HepG2 (cell line): ENCODE data around the gene USP35. TPM values are rescaled to one million over a fixed set of nuclear protein-coding genes. Genes with fewer than 3 reads are reported as not detected.

Source experiments
- ATAC-seq: fragments of 200-7000 bp; cut with Tn5 transposase; 3 replicates; pipeline ENCODE4 v1.9.1; 2020; ENCODE audit warnings: mild to moderate bottlenecking, moderate library complexity
- BruUV-seq: library from RNA; stranded (reverse); fragments of 400-500 nt; replicated peaks from 2 replicates; lab custom pipeline; 2021; lab: Mats Ljungman, UMichigan
- CTCF ChIA-PET: fragments of 300-600 bp; formaldehyde crosslinking; extraction: SDS; loops from one replicate; lab custom pipeline; 2021; ENCODE audit warnings: low total read pairs, inconsistent platforms, low intra/inter-chr PET ratio; lab: Yijun Ruan, JAX
- POLR2A ChIA-PET: fragments of 350-600 bp; sonication (Branson Sonifier 250); formaldehyde crosslinking; loops from one replicate; lab custom pipeline; 2020; ENCODE audit warnings: antibody characterized with exemption, inconsistent platforms; lab: Yijun Ruan, JAX
- DNase-seq: peaks from one replicate; pipeline ENCODE4 v3.0.0-alpha.2; 2015; ENCODE audit warnings: low spot score
- FAIRE-seq: peaks from 3 replicates; lab custom pipeline; 2011; peaks lifted over from hg19 to GRCh38; lab: Jason Lieb, UNC
- H2AFZ ChIP-seq: one replicate; pipeline ENCODE4 v1.6.1; 2011; ENCODE audit warnings: low read length, inconsistent platforms
- H3K27ac ChIP-seq: fragments of 300-600 bp; 3 replicates; pipeline ENCODE4 v1.8.0; 2011; ENCODE audit warnings: mixed run types, mild to moderate bottlenecking, mixed read lengths, low read length, inconsistent platforms; ENCODE audit not compliant: insufficient read depth; ENCODE audit errors: extremely low read length
- H3K27me3 ChIP-seq, 2 experiments: fragments of 200-600 bp in 1 of 2; 2 replicates in 1 of 2; 3 replicates in 1 of 2; pipeline versions ENCODE4 v1.6.0 to v1.8.0; 2011; ENCODE audit warnings: low read length in 2 of 2, mild to moderate bottlenecking in 2 of 2, moderate library complexity in 2 of 2, inconsistent platforms in 1 of 2; ENCODE audit not compliant: insufficient read depth in 2 of 2, control insufficient read depth in 1 of 2
- H3K36me3 ChIP-seq, 2 experiments: fragments of 200-600 bp in 1 of 2; replicated peaks in 1 of 2; 2 replicates in 1 of 2; 3 replicates in 1 of 2; pipeline versions ENCODE4 v1.5.1 to v1.8.0; 2011; ENCODE audit warnings: low read length in 2 of 2, inconsistent platforms in 1 of 2; ENCODE audit not compliant: insufficient read depth in 2 of 2, control insufficient read depth in 1 of 2
- H3K4me1 ChIP-seq: 2 replicates; pipeline ENCODE4 v1.5.1; 2012; ENCODE audit warnings: low read length, inconsistent platforms; ENCODE audit not compliant: insufficient read depth
- H3K4me2 ChIP-seq: 2 replicates; pipeline ENCODE4 v1.6.0; 2011; ENCODE audit warnings: low read depth, low read length, inconsistent platforms
- H3K4me3 ChIP-seq, 3 experiments: fragments of 200-600 bp in 1 of 3; sonication (generic), shearing (Covaris generic) in 1 of 3; replicated peaks in 1 of 3; 2 replicates each; pipeline ENCODE4 v1.5.1; 2011 to 2016; ENCODE audit warnings: low read length in 3 of 3, inconsistent platforms in 2 of 3, low read depth in 2 of 3, mild to moderate bottlenecking in 2 of 3, control low read depth in 1 of 3, mixed read lengths in 1 of 3; ENCODE audit not compliant: insufficient read depth in 1 of 3
- H3K79me2 ChIP-seq: one replicate; pipeline ENCODE4 v1.6.1; 2011; ENCODE audit warnings: low read length, inconsistent platforms; ENCODE audit not compliant: insufficient read depth
- H3K9ac ChIP-seq: 2 replicates; pipeline ENCODE4 v1.6.0; 2011; ENCODE audit warnings: mild to moderate bottlenecking, low read depth, low read length, inconsistent platforms; ENCODE audit not compliant: insufficient read depth
- H3K9me3 ChIP-seq: 2 replicates; pipeline ENCODE4 v1.5.1; 2012; ENCODE audit warnings: mild to moderate bottlenecking, low read length
- H4K20me1 ChIP-seq: 2 replicates; pipeline ENCODE4 v1.6.0; 2011; ENCODE audit warnings: inconsistent platforms, mild to moderate bottlenecking, low read length, moderate library complexity; ENCODE audit not compliant: insufficient read depth
- CEBPG ChIP-seq: IDR thresholded peaks from 2 replicates; pipeline ENCODE4 v1.6.1; 2016
- HNF1B ChIP-seq: sonication (generic); formaldehyde crosslinking; IDR thresholded peaks from 2 replicates; pipeline ENCODE4 v1.5.1; 2020; ENCODE audit warnings: mild to moderate bottlenecking, moderate library complexity, missing genetic modification reagents
- MIER2 ChIP-seq: IDR thresholded peaks from 2 replicates; pipeline ENCODE4 v1.6.1; 2016; ENCODE audit warnings: missing biosample characterization, missing genetic modification reagents
- PPARG ChIP-seq: conservative IDR thresholded peaks from 2 replicates; pipeline ENCODE4 v1.6.1; 2016; ENCODE audit warnings: missing biosample characterization, missing genetic modification reagents
- ZNF143 ChIP-seq: sonication (generic); formaldehyde crosslinking; IDR thresholded peaks from 2 replicates; pipeline ENCODE4 v1.4.0; 2020; ENCODE audit warnings: missing genetic modification reagents
- ZNF180 ChIP-seq: sonication (generic); formaldehyde crosslinking; IDR thresholded peaks from 2 replicates; pipeline ENCODE4 v1.4.0; 2020; ENCODE audit warnings: low read depth, missing genetic modification reagents, borderline replicate concordance
- ZNF556 ChIP-seq: sonication (generic); formaldehyde crosslinking; IDR thresholded peaks from 2 replicates; pipeline ENCODE4 v1.4.0; 2020; ENCODE audit warnings: mild to moderate bottlenecking, missing genetic modification reagents, borderline replicate concordance
- ZNF670 ChIP-seq: sonication (generic); formaldehyde crosslinking; IDR thresholded peaks from 2 replicates; pipeline ENCODE4 v1.8.0; 2022; ENCODE audit warnings: mild to moderate bottlenecking, missing genetic modification reagents, borderline replicate concordance
- ZSCAN25 ChIP-seq: sonication (generic); formaldehyde crosslinking; IDR thresholded peaks from 2 replicates; pipeline ENCODE4 v1.8.0; 2022; ENCODE audit warnings: mild to moderate bottlenecking, missing genetic modification reagents
- WGBS: methylation state at CpG from one replicate; pipeline ENCODE4 v1.1.6; 2017; ENCODE audit warnings: low lambda C conversion rate; 5-methylcytosine and 5-hydroxymethylcytosine counted together
- in situ Hi-C: cut with HindIII; loops from 2 replicates; pipeline ENCODE4 v1.10.0; 2017; ENCODE audit warnings: low pct_unique_long_range_greater_than_20kb; ENCODE audit not compliant: extremely low pct_ligation_motif_present
- intact Hi-C: fragments of 100-400 bp; cut with micrococcal nuclease; formaldehyde crosslinking; loops from one replicate; pipeline ENCODE4 v1.10.0; 2022; ENCODE audit not compliant: unreplicated experiment
- polyA plus RNA-seq, 8 experiments: library from polyadenylated mRNA; depleted of rRNA in 3 of 8; stranded (reverse) in 7 of 8; unstranded in 1 of 8; fragments of >200 nt; fragmentation: Illumina TruSeq in 4 of 8; extraction: Trizol in 4 of 8; gene quantifications; 2 replicates each; pipeline versions ENCODE4 v1.2.1 to v1.2.3, GENCODE V29; 2011 to 2016; ENCODE audit warnings: low read depth in 4 of 8, missing spikeins in 1 of 8, mixed read lengths in 1 of 8; ENCODE audit not compliant: insufficient read depth in 1 of 8
- total RNA-seq, 5 experiments: library from RNA; depleted of rRNA; stranded (reverse); fragments of >200 nt; fragmentation: Illumina TruSeq; extraction: Trizol; gene quantifications; 2 replicates each; pipeline ENCODE4 v1.2.3, GENCODE V29; 2016; ENCODE audit warnings: low read depth in 1 of 5

The USP35 gene
- total and polyA plus RNA-seq, 2 of the 13 experiments (the other 11 are each of a cell fraction or from before 2014, with no cell fraction given): 4.6 to 7.7 TPM

- FAIRE-seq: no peak
- H3K9me3 ChIP-seq: no peaks in the 10 kb centered on the region
- no peak overlapping the region for H3K9ac ChIP-seq
- in situ Hi-C loops (no loop called here), intact Hi-C loops (no loop called here)
- ChIA-PET POLR2A (no interaction called here), CTCF (no interaction called here)
- no peak for DNase-seq
- H3K27ac ChIP-seq: no peak overlapping the region
- H3K27me3 ChIP-seq: no peaks in the 10 kb centered on the region
- peaks cover 4 to 5% of the 10 kb centered on the region in 2 experiments; a peak in 2 of 5 replicates for H3K36me3 ChIP-seq
- H3K4me2 ChIP-seq: no peak overlapping the region
- peak; percentile 25 for ATAC-seq
- no peak overlapping the region for H2AFZ ChIP-seq
- 95% methylated on average over 7 of the region's 7 CpGs for WGBS
- no peaks in the 10 kb centered on the region for H4K20me1 ChIP-seq
- no peak overlapping the region for H3K4me3 ChIP-seq
- H3K79me2 ChIP-seq: no peaks in the 10 kb centered on the region
- TF ChIP-seq ZNF556 (CRISPR knock-in tag) (no peak), MIER2 (no peak)
- no TSS peak for BruUV-seq
- H3K4me1 ChIP-seq: peaks cover 31% of the 10 kb centered on the region
Observed at GRCh38 chr11:78177216-78177615, 11.5 kb upstream of the USP35 start.

GRCh38 chr11:78179459-78180071, 9.2 kb upstream of the USP35 start:
- 53% methylated on average over 7 of the region's 7 CpGs for WGBS
- ChIA-PET CTCF (no interaction called here), POLR2A (interaction anchor here (1.0 to 1.5 kb wide), 4 partner anchors 9 to 134 kb away, joined by 3 to 8 read pairs (median 4); partner anchors contain the start of genes ALG8, KCTD21 and USP35)
- ATAC-seq (peak; percentile 97), FAIRE-seq (peak; percentile 40), DNase-seq (peak; percentile 69)
- H3K9ac ChIP-seq: no peak overlapping the region
- no peaks in the 10 kb centered on the region for H3K79me2 ChIP-seq
- H3K27ac ChIP-seq: no peak overlapping the region
- no peaks in the 10 kb centered on the region for H4K20me1 ChIP-seq
- no peaks in the 10 kb centered on the region for H3K36me3 ChIP-seq
- intact Hi-C loops (no loop called here), in situ Hi-C loops (no loop called here)
- H2AFZ ChIP-seq: no peak overlapping the region
- no peaks in the 10 kb centered on the region for H3K27me3 ChIP-seq
- BruUV-seq: no TSS peak
- H3K4me3 ChIP-seq: no peak overlapping the region
- peaks cover 33% of the 10 kb centered on the region for H3K4me1 ChIP-seq
- H3K9me3 ChIP-seq: no peaks in the 10 kb centered on the region
- no peak overlapping the region; the same call in 1 of the 2 replicates for H3K4me2 ChIP-seq
- TF ChIP-seq ZNF143 (CRISPR knock-in tag): 0 out of 2 replicates have a peak, but pooled peaks have one; percentile 34
- TF ChIP-seq PPARG: no peak
- no peak for TF ChIP-seq HNF1B
- TF ChIP-seq ZNF670 (CRISPR knock-in tag): no peak
- TF ChIP-seq ZSCAN25 (CRISPR knock-in tag): peak; percentile 49; the same call in 1 of the 2 replicates
- no peak for TF ChIP-seq ZNF180 (CRISPR knock-in tag)
- peak; percentile 75 for TF ChIP-seq CEBPG (CRISPR knock-in tag)
